Measurements from ENCODE around the gene GPI. TPM values are rescaled to one million over a fixed set of nuclear protein-coding genes. Genes with fewer than 3 reads are reported as not detected.
A peak's percentile ranks its signal among the peaks of the same experiment; 100 is the strongest.
"Not testable (repeated sequence)": the region's sequence is repeated elsewhere in the genome, so short reads cannot be mapped to it uniquely, and the experiment has no call there.

The GPI gene
- total RNA-seq, 5 donors from 2014 or later (not counting 1 experiment from before 2014, with no cell fraction given) = 108 to 132 (median 126) TPM

GRCh38 chr19:34368338-34368737 is 3.3 kb downstream of the GPI start:
- no peak overlapping the region for H3K4me3 ChIP-seq (ENCODE audit: control insufficient read depth in 1 of 2, extremely low read depth in 1 of 2, low read length in 1 of 2)
- H3K27ac Mint-ChIP-seq = no peak overlapping the region
- H3K9me3 Mint-ChIP-seq = no peaks in the 10 kb centered on the region
- peak overlapping the region in 2 of 3 donors; percentile 44 for H3K4me3 Mint-ChIP-seq
- H3K27me3 Mint-ChIP-seq = no peaks in the 10 kb centered on the region
- peaks cover 30% of the 10 kb centered on the region for H3K36me3 Mint-ChIP-seq
- ATAC-seq (replicated peaks in 1 of 4) (no peak), DNase-seq (no peak)
- H3K36me3 ChIP-seq (ENCODE audit: control insufficient read depth in 2 of 2, extremely low read depth in 1 of 2, insufficient read depth in 1 of 2, low read length in 1 of 2) = peaks cover 0 to 42% of the 10 kb centered on the region in 2 donors
- no peaks in the 10 kb centered on the region for H3K9me3 ChIP-seq
- POLR2A ChIA-PET = interaction anchor here in 1 of 2 donors (0.7 kb wide), 1 partner anchor 99 kb away, joined by 3 read pairs; no protein-coding TSS in a partner anchor
- H3K4me1 ChIP-seq (ENCODE audit: control insufficient read depth in 1 of 2, extremely low read depth in 1 of 2, insufficient read depth in 2 of 2, low read length in 2 of 2) = peaks cover 12 to 41% of the 10 kb centered on the region in 2 experiments
- no peaks in the 10 kb centered on the region for H3K27me3 ChIP-seq (replicated peaks in 1 of 2; ENCODE audit: control insufficient read depth in 2 of 2, extremely low read depth in 1 of 2, insufficient read depth in 2 of 2, low read length in 1 of 2)
- WGBS (ENCODE audit: insufficient coverage) = 100% methylated on average over 8 of the region's 10 CpGs
- CTCF ChIA-PET = no interaction called here
- H3K4me1 Mint-ChIP-seq = peaks cover 36 to 43% (median 42%) of the 10 kb centered on the region in 3 donors
- H3K27ac ChIP-seq (ENCODE audit: low read length) = no peak overlapping the region

- ATAC-seq (replicated peaks in 1 of 4); DNase-seq; POLR2A ChIA-PET; H3K27me3 Mint-ChIP-seq; H3K4me3 Mint-ChIP-seq; H3K9me3 Mint-ChIP-seq; H3K27ac Mint-ChIP-seq; H3K27ac ChIP-seq (ENCODE audit: low read length); H3K27me3 ChIP-seq (replicated peaks in 1 of 2; ENCODE audit: control insufficient read depth in 2 of 2, extremely low read depth in 1 of 2, insufficient read depth in 2 of 2, low read length in 1 of 2); H3K9me3 ChIP-seq; H3K4me3 ChIP-seq (ENCODE audit: control insufficient read depth in 1 of 2, extremely low read depth in 1 of 2, low read length in 1 of 2): not testable (repeated sequence)
- peaks cover 41 to 47% (median 46%) of the 10 kb centered on the region in 3 donors for H3K4me1 Mint-ChIP-seq
- CTCF ChIA-PET = interaction anchor here in 1 of 2 donors (0.7 kb wide), 1 partner anchor 18 kb away, joined by 3 read pairs; no protein-coding TSS in a partner anchor
- peaks cover 34% of the 10 kb centered on the region for H3K36me3 Mint-ChIP-seq
- H3K4me1 ChIP-seq (ENCODE audit: control insufficient read depth in 1 of 2, extremely low read depth in 1 of 2, insufficient read depth in 2 of 2, low read length in 2 of 2) = peaks cover 12 to 41% of the 10 kb centered on the region in 2 experiments
- 80% methylated on average over 1 of the region's 10 CpGs for WGBS (ENCODE audit: insufficient coverage)
- H3K36me3 ChIP-seq (ENCODE audit: control insufficient read depth in 2 of 2, extremely low read depth in 1 of 2, insufficient read depth in 1 of 2, low read length in 1 of 2) = peaks cover 0 to 48% of the 10 kb centered on the region in 2 donors
These were observed 4.2 kb downstream of the GPI start for GRCh38 chr19:34369166-34369565.

- Mint-ChIP-seq H3K4me3 (no peak overlapping the region), H3K27me3 (no peaks in the 10 kb centered on the region), H3K4me1 (peaks cover 35 to 43% (median 42%) of the 10 kb centered on the region in 3 donors), H3K9me3 (no peaks in the 10 kb centered on the region), H3K36me3 (peaks cover 38% of the 10 kb centered on the region), H3K27ac (no peak overlapping the region)
- Histone ChIP-seq H3K9me3 (no peaks in the 10 kb centered on the region), H3K27ac (ENCODE audit: low read length) (no peak overlapping the region), H3K4me1 (ENCODE audit: control insufficient read depth in 1 of 2, extremely low read depth in 1 of 2, insufficient read depth in 2 of 2, low read length in 2 of 2) (peaks cover 12 to 34% of the 10 kb centered on the region in 2 experiments), H3K4me3 (ENCODE audit: control insufficient read depth in 1 of 2, extremely low read depth in 1 of 2, low read length in 1 of 2) (no peak overlapping the region), H3K27me3 (replicated peaks in 1 of 2; ENCODE audit: control insufficient read depth in 2 of 2, extremely low read depth in 1 of 2, insufficient read depth in 2 of 2, low read length in 1 of 2) (no peaks in the 10 kb centered on the region), H3K36me3 (ENCODE audit: control insufficient read depth in 2 of 2, extremely low read depth in 1 of 2, insufficient read depth in 1 of 2, low read length in 1 of 2) (peaks cover 0 to 56% of the 10 kb centered on the region in 2 donors)
- CTCF ChIA-PET = no interaction called here
- ATAC-seq (replicated peaks in 1 of 4) (no peak), DNase-seq (no peak)
- 92% methylated on average over 6 of the region's 8 CpGs for WGBS (ENCODE audit: insufficient coverage)
- POLR2A ChIA-PET = no interaction called here
These were observed 5.1 kb downstream of the GPI start for GRCh38 chr19:34370117-34370516.

- Mint-ChIP-seq H3K27me3 (no peaks in the 10 kb centered on the region), H3K4me3 (no peak overlapping the region), H3K36me3 (peaks cover 47% of the 10 kb centered on the region), H3K4me1 (peaks cover 28 to 38% (median 37%) of the 10 kb centered on the region in 3 donors), H3K9me3 (no peaks in the 10 kb centered on the region), H3K27ac (peak overlapping the region in 1 of 2 donors; percentile 39)
- no peaks in the 10 kb centered on the region for H3K27me3 ChIP-seq (replicated peaks in 1 of 2; ENCODE audit: control insufficient read depth in 2 of 2, extremely low read depth in 1 of 2, insufficient read depth in 2 of 2, low read length in 1 of 2)
- H3K4me3 ChIP-seq (ENCODE audit: control insufficient read depth in 1 of 2, extremely low read depth in 1 of 2, low read length in 1 of 2) = no peak overlapping the region
- H3K4me1 ChIP-seq (ENCODE audit: control insufficient read depth in 1 of 2, extremely low read depth in 1 of 2, insufficient read depth in 2 of 2, low read length in 2 of 2) = peaks cover 9 to 28% of the 10 kb centered on the region in 2 experiments
- no peak overlapping the region for H3K27ac ChIP-seq (ENCODE audit: low read length)
- no peaks in the 10 kb centered on the region for H3K9me3 ChIP-seq
- POLR2A ChIA-PET = no interaction called here
- peaks cover 0 to 64% of the 10 kb centered on the region in 2 donors for H3K36me3 ChIP-seq (ENCODE audit: control insufficient read depth in 2 of 2, extremely low read depth in 1 of 2, insufficient read depth in 1 of 2, low read length in 1 of 2)
- 97% methylated on average over 3 of the region's 4 CpGs for WGBS (ENCODE audit: insufficient coverage)
- ATAC-seq (replicated peaks in 1 of 4) (no peak), DNase-seq (no peak)
- CTCF ChIA-PET = interaction anchor here (0.6 to 0.7 kb wide), 2 partner anchors 30 to 151 kb away, joined by 3 to 4 read pairs; no protein-coding TSS in a partner anchor
These were observed 6.0 kb downstream of the GPI start for GRCh38 chr19:34370983-34371382.

GRCh38 chr19:34373601-34374288 is 8.7 kb downstream of the GPI start:
- CTCF ChIA-PET = no interaction called here
- Histone ChIP-seq H3K27me3 (replicated peaks in 1 of 2; ENCODE audit: control insufficient read depth in 2 of 2, extremely low read depth in 1 of 2, insufficient read depth in 2 of 2, low read length in 1 of 2) (no peaks in the 10 kb centered on the region), H3K27ac (ENCODE audit: low read length) (no peak overlapping the region), H3K4me1 (ENCODE audit: control insufficient read depth in 1 of 2, extremely low read depth in 1 of 2, insufficient read depth in 2 of 2, low read length in 2 of 2) (peaks cover 0 to 2% of the 10 kb centered on the region in 2 experiments), H3K9me3 (no peaks in the 10 kb centered on the region), H3K4me3 (ENCODE audit: control insufficient read depth in 1 of 2, extremely low read depth in 1 of 2, low read length in 1 of 2) (no peak overlapping the region), H3K36me3 (ENCODE audit: control insufficient read depth in 2 of 2, extremely low read depth in 1 of 2, insufficient read depth in 1 of 2, low read length in 1 of 2) (peaks cover 2 to 63% of the 10 kb centered on the region in 2 donors)
- WGBS (ENCODE audit: insufficient coverage) = 98% methylated on average over 7 of the region's 11 CpGs
- POLR2A ChIA-PET = no interaction called here
- ATAC-seq (replicated peaks in 1 of 4) (no peak), DNase-seq (no peak)
- H3K4me1 Mint-ChIP-seq = peaks cover 6 to 18% (median 17%) of the 10 kb centered on the region in 3 donors
- H3K27ac Mint-ChIP-seq = no peak overlapping the region
- H3K36me3 Mint-ChIP-seq = peaks cover 48% of the 10 kb centered on the region
- no peaks in the 10 kb centered on the region for H3K9me3 Mint-ChIP-seq
- H3K4me3 Mint-ChIP-seq = no peak overlapping the region
- H3K27me3 Mint-ChIP-seq = no peaks in the 10 kb centered on the region

- Mint-ChIP-seq H3K4me3 (no peak overlapping the region), H3K27me3 (no peaks in the 10 kb centered on the region), H3K36me3 (peaks cover 48% of the 10 kb centered on the region), H3K9me3 (no peaks in the 10 kb centered on the region), H3K27ac (no peak overlapping the region), H3K4me1 (peaks cover 6 to 11% (median 10%) of the 10 kb centered on the region in 3 donors)
- Histone ChIP-seq H3K27ac (ENCODE audit: low read length) (no peak overlapping the region), H3K36me3 (ENCODE audit: control insufficient read depth in 2 of 2, extremely low read depth in 1 of 2, insufficient read depth in 1 of 2, low read length in 1 of 2) (peaks cover 13 to 64% of the 10 kb centered on the region in 2 donors), H3K4me3 (ENCODE audit: control insufficient read depth in 1 of 2, extremely low read depth in 1 of 2, low read length in 1 of 2) (no peak overlapping the region), H3K27me3 (replicated peaks in 1 of 2; ENCODE audit: control insufficient read depth in 2 of 2, extremely low read depth in 1 of 2, insufficient read depth in 2 of 2, low read length in 1 of 2) (no peaks in the 10 kb centered on the region), H3K4me1 (ENCODE audit: control insufficient read depth in 1 of 2, extremely low read depth in 1 of 2, insufficient read depth in 2 of 2, low read length in 2 of 2) (peaks cover 0 to 2% of the 10 kb centered on the region in 2 experiments), H3K9me3 (no peaks in the 10 kb centered on the region)
- DNase-seq = no peak
- ChIA-PET CTCF (interaction anchor here in 1 of 2 donors (0.6 kb wide), 1 partner anchor 149 kb away, joined by 3 read pairs; no protein-coding TSS in a partner anchor), POLR2A (no interaction called here)
- WGBS (ENCODE audit: insufficient coverage) = 86% methylated on average over 6 of the region's 8 CpGs
- ATAC-seq (replicated peaks in 1 of 4) = no peak
These were observed 10.6 kb downstream of the GPI start for GRCh38 chr19:34375598-34375997.
